Medulla oblongata (tissue), 1 donor: ENCODE results near the gene FILIP1.

Experiments
- DNase-seq: peaks from one replicate; pipeline ENCODE4 v3.0.0-alpha.2; 2015; ENCODE audit errors: extremely low spot score

Gene FILIP1

GRCh38 chr6:75493400-75494064 lies at the start of gene FILIP1:
TSS of gene FILIP1 (minus strand) at chr6:75493800. CDS start at chr6:75414972, 78,828 bp downstream.
- DNase-seq, result peak; percentile 33

- DNase-seq, result no peak
Measured at GRCh38 chr6:75543311-75543710, 49.7 kb upstream of the FILIP1 start.

- no peak for DNase-seq
Measured at GRCh38 chr6:75539136-75539535, 45.5 kb upstream of the FILIP1 start.

- DNase-seq, result no peak
Measured at GRCh38 chr6:75532521-75532920, 38.9 kb upstream of the FILIP1 start.

GRCh38 chr6:75531174-75531573 lies 37.6 kb upstream of the FILIP1 start:
- DNase-seq, result no peak

- no peak for DNase-seq
Measured at GRCh38 chr6:75530696-75531095, 37.1 kb upstream of the FILIP1 start.

- no peak for DNase-seq
Measured at GRCh38 chr6:75528423-75528822, 34.8 kb upstream of the FILIP1 start.

GRCh38 chr6:75526502-75527127 lies 33.0 kb upstream of the FILIP1 start:
- DNase-seq, result peak; percentile 75

- no peak for DNase-seq
Measured at GRCh38 chr6:75525682-75526081, 32.1 kb upstream of the FILIP1 start.

GRCh38 chr6:75524322-75524972 lies 30.8 kb upstream of the FILIP1 start:
- DNase-seq, result no peak

GRCh38 chr6:75516757-75517156 lies 23.2 kb upstream of the FILIP1 start:
- DNase-seq, result no peak

GRCh38 chr6:75512591-75512990 lies 19.0 kb upstream of the FILIP1 start:
- DNase-seq, result no peak

- DNase-seq, result no peak
Measured at GRCh38 chr6:75505424-75505823, 11.8 kb upstream of the FILIP1 start.

- no peak for DNase-seq
Measured at GRCh38 chr6:75504465-75505222, 11.0 kb upstream of the FILIP1 start.

GRCh38 chr6:75503291-75503690 lies 9.7 kb upstream of the FILIP1 start:
- DNase-seq, result no peak

GRCh38 chr6:75502884-75503283 lies 9.3 kb upstream of the FILIP1 start:
- DNase-seq, result no peak

- no peak for DNase-seq
Measured at GRCh38 chr6:75501756-75502155, 8.2 kb upstream of the FILIP1 start.

GRCh38 chr6:75499640-75500039 lies 6.0 kb upstream of the FILIP1 start:
- DNase-seq, result no peak

- DNase-seq, result no peak
Measured at GRCh38 chr6:75498862-75499261, 5.3 kb upstream of the FILIP1 start.

GRCh38 chr6:75497994-75498393 lies 4.4 kb upstream of the FILIP1 start:
- no peak for DNase-seq

GRCh38 chr6:75495011-75495410 lies 1.4 kb upstream of the FILIP1 start:
- no peak for DNase-seq

GRCh38 chr6:75494290-75494689 lies 690 bp upstream of the FILIP1 start:
- no peak for DNase-seq
